ENCODE data around the gene ARMC3.

The ARMC3 gene

DNA sequence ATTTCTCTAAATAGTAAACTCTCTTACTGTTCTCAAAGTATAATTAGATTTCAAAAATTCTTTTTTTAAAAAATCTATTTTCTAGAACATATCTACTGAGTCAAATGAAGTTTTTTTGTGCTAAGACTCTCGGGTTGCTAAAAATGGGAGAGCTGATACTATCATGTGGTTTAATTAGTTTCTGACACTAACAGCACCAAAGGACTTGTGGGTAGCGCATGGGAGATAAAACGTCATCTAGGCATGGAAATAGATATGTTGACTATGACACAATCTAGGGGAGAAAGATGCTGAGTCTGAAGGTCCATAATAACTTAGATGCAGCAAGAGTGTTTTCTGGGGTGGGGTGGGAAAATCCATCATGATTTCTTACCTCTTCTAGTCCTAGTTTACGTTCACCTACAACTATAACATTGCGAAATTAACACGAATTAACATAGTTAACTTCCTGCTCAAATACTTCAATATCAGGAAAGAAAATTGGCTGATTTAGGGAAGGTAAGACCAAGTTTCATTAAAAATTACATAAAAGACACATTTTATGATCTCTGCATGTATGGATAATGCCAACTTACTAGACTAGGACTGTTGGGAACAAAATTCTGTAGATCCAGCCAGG is 14.3 kb upstream of the ARMC3 start:
- H3K27ac ChIP-seq (replicated peaks), result no peak overlapping the region
- TF ChIP-seq POLR2AphosphoS5 (IDR thresholded peaks at IDR 0.05; ENCODE audit: low read depth) (no peak), SPI1 (IDR thresholded peaks at IDR 0.05; ENCODE audit: borderline replicate concordance, low read depth) (no peak), GABPA (IDR thresholded peaks at IDR 0.05; ENCODE audit: low read depth) (no peak), REST (IDR thresholded peaks at IDR 0.05; ENCODE audit: insufficient replicate concordance, low read depth) (no peak), CTCF (IDR thresholded peaks at IDR 0.05; ENCODE audit: insufficient read depth, low read length) (no peak)
- no peak overlapping the region for H3K4me3 ChIP-seq (replicated peaks; ENCODE audit: insufficient read depth, low read length)
- DNase-seq (ENCODE audit: low read depth in 1 of 2, low spot score in 1 of 2), result no peak
- H3K27me3 ChIP-seq (ENCODE audit: insufficient read depth, poor library complexity, severe bottlenecking), result no peaks in the 10 kb centered on the region

- TF ChIP-seq CTCF (IDR thresholded peaks at IDR 0.05; ENCODE audit: insufficient read depth, low read length) (no peak), GABPA (IDR thresholded peaks at IDR 0.05; ENCODE audit: low read depth) (no peak), POLR2AphosphoS5 (IDR thresholded peaks at IDR 0.05; ENCODE audit: low read depth) (no peak), SPI1 (IDR thresholded peaks at IDR 0.05; ENCODE audit: borderline replicate concordance, low read depth) (no peak), REST (IDR thresholded peaks at IDR 0.05; ENCODE audit: insufficient replicate concordance, low read depth) (no peak)
- no peak for DNase-seq (ENCODE audit: low read depth in 1 of 2, low spot score in 1 of 2)
- Histone ChIP-seq H3K4me3 (replicated peaks; ENCODE audit: insufficient read depth, low read length) (no peak overlapping the region), H3K27ac (replicated peaks) (no peak overlapping the region), H3K27me3 (ENCODE audit: insufficient read depth, poor library complexity, severe bottlenecking) (no peaks in the 10 kb centered on the region)
These were observed 12.5 kb upstream of the ARMC3 start for GRCh38 chr10:22915314-22915713.

DNA sequence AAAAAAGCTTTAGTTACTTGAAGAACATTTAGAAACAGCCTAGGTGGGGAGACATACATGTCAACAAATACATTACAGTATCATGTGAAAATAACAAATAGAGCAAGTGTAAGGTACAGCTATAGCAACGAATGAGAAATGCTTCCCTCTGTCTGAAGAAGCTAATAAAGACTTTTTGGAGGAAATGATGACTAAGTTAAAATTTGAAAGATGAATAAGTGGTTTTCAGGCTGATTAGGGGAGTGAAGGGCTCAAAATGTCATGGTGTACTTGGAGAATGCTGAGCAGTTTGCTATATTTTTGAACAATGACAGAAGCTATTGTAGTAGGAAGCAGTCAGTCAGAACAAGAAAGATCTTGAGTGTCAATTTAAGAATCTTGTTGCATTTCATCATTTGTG is 2.8 kb upstream of the ARMC3 start:
- DNase-seq (ENCODE audit: low read depth in 1 of 2, low spot score in 1 of 2), result no peak
- no peak overlapping the region for H3K27ac ChIP-seq (replicated peaks)
- no peak overlapping the region for H3K4me3 ChIP-seq (replicated peaks; ENCODE audit: insufficient read depth, low read length)
- TF ChIP-seq CTCF (IDR thresholded peaks at IDR 0.05; ENCODE audit: insufficient read depth, low read length), result no peak
- no peak for TF ChIP-seq POLR2AphosphoS5 (IDR thresholded peaks at IDR 0.05; ENCODE audit: low read depth)
- TF ChIP-seq SPI1 (IDR thresholded peaks at IDR 0.05; ENCODE audit: borderline replicate concordance, low read depth), result no peak
- no peak for TF ChIP-seq REST (IDR thresholded peaks at IDR 0.05; ENCODE audit: insufficient replicate concordance, low read depth)
- TF ChIP-seq GABPA (IDR thresholded peaks at IDR 0.05; ENCODE audit: low read depth), result no peak
- H3K27me3 ChIP-seq (ENCODE audit: insufficient read depth, poor library complexity, severe bottlenecking), result no peaks in the 10 kb centered on the region

Data from HL-60 (cell line).